ENCODE results near the gene KRTAP20-4.

The KRTAP20-4 gene

DNA sequence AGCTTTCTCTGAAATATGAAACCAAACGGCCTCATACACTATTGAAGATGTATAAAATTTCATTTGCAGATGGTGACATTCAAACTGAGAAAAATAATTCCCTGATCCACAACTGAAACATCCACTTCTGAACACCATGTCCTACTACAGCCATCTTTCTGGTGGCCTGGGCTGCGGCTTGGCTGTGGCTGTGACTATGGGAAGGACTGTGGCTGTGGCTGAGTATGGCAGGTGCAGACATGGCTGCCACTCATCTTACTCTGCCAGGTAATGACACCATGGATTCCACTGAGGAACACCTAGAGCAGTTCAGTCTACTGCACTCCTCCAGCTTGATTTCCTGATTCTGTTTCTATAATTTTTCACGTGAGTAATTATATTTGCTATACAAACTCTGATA lies at the start of gene KRTAP20-4:
KRTAP20-4 (plus strand) TSS at position 106 of the 400 bp plus-strand sequence.
- DNase-seq = no peak

- no peak for DNase-seq
These were observed 42.7 kb upstream of the KRTAP20-4 start for GRCh38 chr21:30577766-30578165.

DNA sequence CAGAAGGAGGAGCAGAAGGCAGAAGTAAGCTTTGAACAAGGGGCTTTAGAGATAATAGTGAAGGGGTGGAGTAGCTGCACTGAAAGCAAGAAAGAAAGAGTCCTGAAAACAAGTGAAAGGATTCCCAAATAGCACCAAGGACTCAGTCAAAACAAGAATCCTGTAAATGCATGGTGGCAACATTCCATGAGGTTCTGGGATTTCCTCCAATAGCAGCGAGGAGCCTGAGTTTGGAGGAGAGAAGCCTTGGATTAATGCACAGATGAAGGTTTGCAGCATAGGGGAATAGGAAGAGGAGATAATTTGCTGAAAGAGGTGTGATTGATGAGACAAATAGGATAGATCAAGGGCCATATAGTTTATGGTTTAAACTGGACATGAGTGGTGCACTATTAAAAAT lies 41.1 kb upstream of the KRTAP20-4 start:
- no peak for DNase-seq

DNA sequence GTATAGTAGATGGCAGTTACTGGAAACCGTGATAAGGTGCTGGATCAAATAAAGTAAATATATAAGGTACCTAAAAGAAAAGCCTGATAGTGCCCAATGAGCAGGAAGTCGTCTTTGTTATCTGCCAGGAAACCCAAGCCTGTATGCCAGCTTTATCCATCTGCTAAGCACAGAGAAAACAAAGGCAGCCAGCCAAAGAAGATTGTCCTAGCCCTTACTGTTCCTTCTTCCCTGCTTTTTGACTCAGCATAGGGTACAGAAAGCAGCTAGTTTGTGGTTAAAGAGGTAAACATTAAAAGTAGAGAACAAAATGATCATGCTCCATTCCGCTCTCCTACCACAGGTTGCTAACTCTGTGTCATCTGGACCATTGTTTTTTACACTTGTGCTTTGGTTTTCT lies 40.3 kb upstream of the KRTAP20-4 start:
- DNase-seq = no peak

- no peak for DNase-seq
These were observed 37.6 kb upstream of the KRTAP20-4 start for GRCh38 chr21:30582870-30583269.

- no peak for DNase-seq
These were observed 30.1 kb upstream of the KRTAP20-4 start, which contains the start of gene KRTAP22-2 for GRCh38 chr21:30590297-30590696. TSS of gene KRTAP22-2 (minus strand) at chr21:30590397.

GRCh38 chr21:30592140-30592539 lies 28.3 kb upstream of the KRTAP20-4 start, which contains the start of gene KRTAP6-3:
TSS of gene KRTAP6-3 (plus strand) at chr21:30592440. CDS start at chr21:30592446, 6 bp downstream.
- no peak for DNase-seq

GRCh38 chr21:30598802-30599201 lies 21.6 kb upstream of the KRTAP20-4 start, which contains the start of gene KRTAP6-2:
TSS of gene KRTAP6-2 (minus strand) at chr21:30598902. CDS start at chr21:30598874, 28 bp downstream.
- DNase-seq = no peak

DNA sequence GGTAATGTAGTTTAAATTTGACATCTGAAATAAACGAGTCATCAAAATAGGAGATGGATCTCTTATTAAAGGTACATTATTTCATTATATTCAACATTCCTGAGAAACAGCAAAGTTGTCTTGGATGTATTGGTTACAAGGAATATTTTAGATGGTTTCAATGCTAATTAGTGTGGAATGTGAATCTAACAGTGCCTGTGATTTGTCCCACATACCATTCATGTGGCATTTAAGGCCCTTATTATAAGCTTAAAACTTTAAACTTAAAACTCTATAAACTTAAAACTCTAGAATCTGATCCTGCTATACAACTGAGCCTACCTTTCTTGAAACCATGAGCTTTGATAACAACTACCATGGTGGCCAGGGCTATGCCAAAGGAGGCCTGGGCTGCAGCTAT lies 19.6 kb upstream of the KRTAP20-4 start, which contains the start of gene KRTAP22-1:
KRTAP22-1 (plus strand) TSS at position 301 of the 400 bp plus-strand sequence.
- no peak for DNase-seq

- no peak for DNase-seq
These were observed 14.5 kb upstream of the KRTAP20-4 start for GRCh38 chr21:30605968-30606367.

DNA sequence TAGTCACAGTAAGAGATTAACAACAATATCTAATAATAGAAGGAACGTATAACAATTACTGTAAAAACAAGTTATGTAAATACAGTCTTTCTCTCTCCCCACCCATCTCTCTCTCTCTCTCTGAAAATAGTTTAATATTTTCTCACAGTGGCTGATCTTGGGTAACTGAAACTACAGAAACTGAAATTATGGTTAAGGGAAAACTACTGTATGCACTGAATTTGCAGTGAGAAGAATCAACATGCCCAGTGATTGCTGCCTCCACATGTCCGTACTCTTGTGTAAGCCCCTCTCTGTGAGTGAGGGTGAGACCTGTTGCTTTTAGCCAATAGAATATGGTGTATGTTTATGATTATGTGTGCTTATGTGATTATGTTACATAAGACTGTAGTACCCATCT lies 8.3 kb upstream of the KRTAP20-4 start:
- DNase-seq = no peak

GRCh38 chr21:30613836-30614235 lies 6.6 kb upstream of the KRTAP20-4 start, which contains the start of gene KRTAP6-1:
TSS of gene KRTAP6-1 (minus strand) at chr21:30613930. CDS start at chr21:30613904, 26 bp downstream.
- DNase-seq = no peak

- DNase-seq = no peak
These were observed 5.2 kb upstream of the KRTAP20-4 start for GRCh38 chr21:30615199-30615598.

DNA sequence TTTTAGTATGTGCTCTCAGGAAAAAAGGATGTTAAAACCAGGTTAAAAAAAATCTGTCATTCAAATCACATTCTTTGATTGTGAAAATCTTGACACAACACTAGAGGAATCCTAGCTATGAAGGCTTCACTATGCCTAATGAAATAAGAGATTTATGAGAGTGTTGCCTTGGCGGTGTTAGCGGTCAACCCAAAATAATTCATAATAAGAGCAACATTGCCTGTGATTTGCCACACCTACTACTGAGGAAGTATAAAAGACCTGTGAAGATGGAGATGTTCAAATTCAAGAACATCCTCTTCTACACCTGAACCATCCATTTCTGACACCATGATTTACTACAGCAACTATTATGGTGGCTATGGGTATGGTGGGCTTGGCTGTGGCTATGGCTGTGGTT lies 4.3 kb upstream of the KRTAP20-4 start, which contains the start of gene KRTAP20-1:
KRTAP20-1 (plus strand) TSS at position 301 of the 400 bp plus-strand sequence; CDS start at position 331, 30 bp downstream.
- DNase-seq = no peak

DNA sequence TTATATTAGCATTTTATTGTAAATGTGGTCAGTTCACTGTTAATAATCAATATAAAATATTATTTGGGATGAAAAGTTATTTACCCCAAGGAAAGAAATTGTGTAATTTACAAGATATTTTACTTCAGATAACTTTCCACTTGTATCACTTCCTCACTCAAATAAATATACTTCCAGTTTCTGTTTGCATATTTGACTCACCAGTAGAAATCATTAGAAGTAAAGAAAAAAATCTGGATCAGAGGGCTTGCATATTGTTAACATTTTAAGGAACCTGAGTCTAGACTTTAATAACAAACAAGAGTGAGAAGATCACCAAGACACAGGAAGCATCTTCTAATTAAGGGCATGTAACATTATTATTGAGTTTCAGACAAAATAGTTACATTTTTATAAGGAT lies 347 bp upstream of the KRTAP20-4 start:
- DNase-seq = no peak

- no peak for DNase-seq
These were observed 2.9 kb downstream of the KRTAP20-4 start for GRCh38 chr21:30623362-30623761.

DNA sequence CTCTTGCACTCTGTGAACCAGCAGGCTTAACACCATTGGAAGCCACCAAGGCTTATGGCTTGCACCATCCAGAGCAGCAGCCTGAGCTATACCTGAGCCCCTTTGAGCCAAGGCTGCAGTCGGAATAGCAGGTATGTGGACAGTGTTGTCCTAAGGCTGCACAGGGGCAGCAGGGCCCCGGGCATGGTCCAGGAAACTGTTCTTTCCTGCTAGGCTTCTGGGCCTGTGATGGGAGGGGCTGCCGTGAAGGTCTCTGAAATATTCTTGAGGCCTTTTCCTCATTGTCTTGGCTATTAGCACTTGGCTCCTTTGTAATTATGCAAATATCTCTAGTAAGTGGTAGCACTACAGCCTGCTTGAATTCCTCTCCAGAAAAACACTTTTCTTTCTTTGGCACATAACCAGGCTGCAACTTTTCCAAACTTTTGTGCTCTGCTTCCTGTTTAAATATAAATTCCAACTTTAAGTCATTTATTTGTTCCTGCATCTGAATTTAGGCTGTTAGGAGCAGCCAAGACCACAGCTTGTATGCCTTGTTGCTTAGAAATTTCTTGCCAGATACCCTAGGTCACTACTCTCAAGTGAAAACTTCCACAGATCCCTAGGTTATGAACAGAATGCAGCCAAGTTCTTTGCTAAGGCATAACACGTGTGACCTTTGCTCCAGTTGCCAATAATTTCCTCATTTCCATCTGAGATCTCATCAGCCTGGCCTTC lies 5.2 kb downstream of the KRTAP20-4 start:
- DNase-seq = no peak

DNA sequence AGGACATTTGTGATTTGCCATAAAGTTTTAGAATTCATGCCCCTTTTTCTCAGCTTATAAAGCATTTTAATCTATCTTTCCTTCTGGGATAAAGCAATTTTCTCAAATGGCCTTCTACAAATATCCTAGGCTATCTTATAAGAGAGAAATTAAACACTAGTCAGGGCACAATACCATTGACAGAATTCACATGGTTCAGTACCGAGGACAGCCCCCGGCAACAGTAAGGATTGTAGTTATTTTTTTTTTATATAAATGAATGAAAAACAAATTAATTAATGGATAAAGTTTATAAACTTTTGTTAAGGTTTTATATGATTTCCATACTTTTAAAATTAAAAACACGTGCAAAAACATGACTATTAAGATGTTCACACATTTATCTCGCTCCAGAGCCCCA lies 7.7 kb downstream of the KRTAP20-4 start:
- DNase-seq = no peak

DNA sequence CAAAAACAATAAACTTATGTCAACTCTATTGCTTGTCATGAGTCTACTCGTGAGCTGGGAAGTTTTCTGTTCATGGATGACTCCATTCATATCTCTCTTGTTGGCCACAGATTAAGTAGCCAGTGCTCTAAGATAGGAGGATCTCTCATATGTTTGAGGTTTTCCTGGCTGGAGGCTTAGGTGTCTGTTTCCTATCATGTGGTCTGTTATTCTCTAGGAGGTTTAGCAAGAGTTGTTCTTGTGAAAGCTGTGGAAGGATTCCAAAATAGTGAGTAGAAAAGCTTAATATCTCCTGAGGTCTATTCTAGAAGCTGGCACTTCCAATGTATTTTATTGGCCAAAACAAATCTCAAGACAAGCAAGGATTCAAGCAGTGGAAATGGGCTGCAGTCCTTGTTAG lies 8.8 kb downstream of the KRTAP20-4 start:
- DNase-seq = no peak

DNA sequence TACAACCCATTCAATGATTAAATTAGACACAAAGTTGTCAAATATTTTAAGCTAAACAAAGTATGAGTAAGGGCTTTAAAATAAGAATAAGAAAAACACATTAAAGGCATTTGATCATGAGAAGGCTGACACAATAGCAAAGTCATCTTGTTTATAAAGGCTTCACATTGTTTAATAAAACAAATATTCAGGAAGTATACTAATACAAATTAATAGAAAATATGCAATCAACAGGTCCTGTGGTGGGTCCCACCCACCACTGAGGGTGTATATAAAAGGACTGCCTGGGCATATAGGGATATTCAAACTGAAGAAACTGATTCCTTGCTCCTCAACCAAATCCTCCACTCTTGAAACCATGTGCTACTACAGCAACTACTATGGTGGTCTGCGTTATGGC lies 14.5 kb downstream of the KRTAP20-4 start, which contains the start of gene KRTAP20-2:
KRTAP20-2 (plus strand) TSS at position 301 of the 400 bp plus-strand sequence; CDS start at position 359, 58 bp downstream.
- DNase-seq = no peak

DNA sequence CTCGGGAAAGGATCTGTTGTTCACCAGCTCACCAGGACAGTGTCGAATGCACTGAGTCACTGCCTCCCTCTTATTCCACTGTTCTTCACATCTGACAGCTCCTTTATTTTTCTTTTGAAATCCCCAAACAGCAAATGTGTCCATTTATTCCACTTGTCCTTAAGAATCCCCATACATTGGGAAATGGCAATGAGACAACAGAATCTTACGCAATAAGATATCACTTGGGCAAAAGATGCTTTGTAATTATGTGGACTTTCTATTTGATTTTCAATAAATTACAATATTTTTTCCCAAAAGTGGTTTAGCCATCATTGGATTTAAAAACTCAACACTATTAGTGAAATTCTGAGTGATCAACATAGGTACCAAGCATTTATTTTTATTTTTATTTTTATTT lies 18.3 kb downstream of the KRTAP20-4 start:
- no peak for DNase-seq

DNA sequence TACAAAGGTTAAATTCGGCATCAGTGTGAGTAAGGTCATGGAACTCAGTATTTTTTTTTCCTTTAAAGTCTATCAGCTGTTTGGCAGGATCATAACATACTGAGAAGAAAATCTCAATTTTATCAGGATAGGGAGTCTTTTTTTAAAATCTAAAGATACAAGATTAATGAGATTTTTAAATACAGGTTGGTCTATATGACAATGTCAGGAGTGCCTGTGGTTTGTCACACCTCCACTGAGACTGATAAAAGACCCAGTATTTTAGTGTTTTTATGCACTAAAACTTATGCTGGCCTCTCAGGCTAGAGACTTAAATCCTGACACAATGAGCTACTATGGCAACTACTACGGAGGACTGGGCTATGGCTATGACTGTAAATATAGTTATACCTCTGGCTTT lies 22.1 kb downstream of the KRTAP20-4 start, which contains the start of gene KRTAP20-3:
KRTAP20-3 (plus strand) TSS at position 301 of the 400 bp plus-strand sequence.
- no peak for DNase-seq

GRCh38 chr21:30646904-30647414 lies 26.5 kb downstream of the KRTAP20-4 start:
- DNase-seq = no peak

DNA sequence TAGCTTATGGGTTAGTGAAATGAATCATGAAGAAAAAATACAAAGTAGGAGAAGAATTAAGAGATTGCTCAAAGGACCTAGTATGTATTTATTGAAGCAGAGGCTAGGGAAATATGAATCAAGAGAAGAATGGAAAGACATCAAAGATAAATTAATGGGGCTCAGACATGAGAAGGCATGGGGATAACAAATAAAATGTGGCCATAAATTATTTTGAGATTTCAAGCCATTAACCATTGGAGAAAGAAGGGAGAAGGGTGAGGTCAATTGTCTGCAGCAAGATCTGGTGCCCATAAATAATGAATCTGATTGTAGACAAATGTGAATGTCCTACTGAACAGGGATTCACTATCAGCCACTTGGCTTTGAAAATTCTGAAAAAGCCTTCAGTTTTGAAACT lies 32.5 kb downstream of the KRTAP20-4 start:
- DNase-seq = no peak

Measured in NCI-H1417 treated with DMSO at 0.1 percent for 48 hours (cell line).